Non-pigmented ciliary epithelial cell (primary cell): ENCODE measurements around the gene ARHGAP45.

Experiments
- DNase-seq: peaks from one replicate; pipeline ENCODE4 v3.0.0-alpha.2; 2010; ENCODE audit warnings: low read depth

Gene ARHGAP45

GRCh38 chr19:1088416-1089010, 21.5 kb downstream of the ARHGAP45 start:
- DNase-seq, result no peak

- DNase-seq, result no peak
Observed at GRCh38 chr19:1089126-1089771, 22.3 kb downstream of the ARHGAP45 start.

GRCh38 chr19:1089891-1090290, 22.9 kb downstream of the ARHGAP45 start:
- DNase-seq, result no peak

GRCh38 chr19:1090731-1091543, 24.0 kb downstream of the ARHGAP45 start:
- DNase-seq, result no peak

GRCh38 chr19:1091544-1092175, 24.7 kb downstream of the ARHGAP45 start:
- DNase-seq, result no peak

- DNase-seq, result no peak
Observed at GRCh38 chr19:1093330-1093729, 26.4 kb downstream of the ARHGAP45 start.

- DNase-seq, result no peak
Observed at GRCh38 chr19:1093811-1094553, 27.0 kb downstream of the ARHGAP45 start.

GRCh38 chr19:1094655-1094977, 27.6 kb downstream of the ARHGAP45 start:
- DNase-seq, result no peak

GRCh38 chr19:1094978-1095701, 28.2 kb downstream of the ARHGAP45 start, which contains the start of gene POLR2E:
Gene POLR2E, minus strand, starts transcription at chr19:1095375. Its CDS starts 60 bp downstream, at chr19:1095315.
- peak; percentile 88 for DNase-seq

GRCh38 chr19:1097810-1098176, 30.8 kb downstream of the ARHGAP45 start:
- DNase-seq, result no peak

- no peak for DNase-seq
Observed at GRCh38 chr19:1098177-1099051, 31.4 kb downstream of the ARHGAP45 start.

GRCh38 chr19:1101337-1101698, 34.4 kb downstream of the ARHGAP45 start:
- DNase-seq, result no peak

- peak; percentile 98 for DNase-seq
Observed at GRCh38 chr19:1102407-1103131, 35.6 kb downstream of the ARHGAP45 start.

- DNase-seq, result no peak
Observed at GRCh38 chr19:1103132-1103707, 36.3 kb downstream of the ARHGAP45 start.

- peak; percentile 95 for DNase-seq
Observed at GRCh38 chr19:1103708-1104310, 36.8 kb downstream of the ARHGAP45 start, which contains the start of gene GPX4. Gene GPX4, plus strand, starts transcription at chr19:1103994. Its CDS starts 50 bp downstream, at chr19:1104044.

- DNase-seq, result no peak
Observed at GRCh38 chr19:1104311-1105007, 37.5 kb downstream of the ARHGAP45 start.

GRCh38 chr19:1105008-1105872, 38.3 kb downstream of the ARHGAP45 start:
- DNase-seq, result no peak
